Esophagus muscularis mucosa (tissue), 4 donors: Measurements from ENCODE around the gene PPP1CA.

ENCODE experiments used
- EP300 ChIP-seq: sonication (generic); formaldehyde crosslinking; IDR thresholded peaks from one replicate; pipeline ENCODE4 v1.6.1; 2017; ENCODE audit warnings: antibody characterized with exemption
- POLR2A ChIP-seq: fragments of 450-650 bp; IDR thresholded peaks from one replicate; pipeline ENCODE4 v1.6.1; 2017; ENCODE audit warnings: antibody characterized with exemption, moderate library complexity, mild to moderate bottlenecking, low read depth
- TF ChIP-seq, protein P1 (sequence below), 3 experiments: fragments of 200-600 bp in 2 of 3; fragments of 450-650 bp in 1 of 3; sonication (generic) in 2 of 3; IDR thresholded peaks; one replicate each; pipeline ENCODE4 v1.5.1; 2017 to 2019; ENCODE audit warnings: antibody characterized with exemption in 3 of 3, mild to moderate bottlenecking in 2 of 3, moderate library complexity in 1 of 3

DNA sequence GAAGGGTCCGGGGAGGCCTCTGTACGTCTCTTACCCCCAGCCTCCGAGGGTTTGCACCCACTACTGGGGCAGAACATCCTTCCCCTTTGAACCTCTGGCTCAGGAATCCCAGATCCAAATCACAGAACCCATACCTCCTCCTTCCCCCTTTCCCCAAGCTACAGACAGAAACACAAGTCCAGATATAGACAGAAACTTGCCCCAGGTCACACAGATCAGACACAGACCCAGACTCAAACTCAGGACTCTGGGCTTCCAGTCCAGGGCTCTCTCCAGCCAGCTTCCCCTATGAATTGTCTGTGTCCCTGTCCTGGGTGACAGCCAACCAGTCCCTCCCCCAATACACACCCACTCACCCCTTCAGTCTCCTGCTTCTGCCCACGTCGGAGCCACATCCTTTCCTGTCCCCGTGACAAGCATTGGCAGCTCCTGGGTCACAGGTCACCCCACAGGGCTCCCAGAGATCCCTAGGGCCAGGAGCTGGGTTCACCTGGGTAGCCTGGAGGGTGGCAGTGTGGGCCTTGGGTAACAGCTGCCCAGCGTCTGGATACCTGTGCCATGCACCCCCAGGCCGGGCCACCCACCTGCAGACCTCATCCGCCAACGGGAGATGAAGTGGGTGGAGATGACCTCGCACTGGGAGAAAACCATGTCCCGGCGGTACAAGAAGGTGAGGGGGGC, 3.0 kb upstream of the PPP1CA start:
- TF ChIP-seq POLR2A = no peak
- TF ChIP-seq, protein P1, sequence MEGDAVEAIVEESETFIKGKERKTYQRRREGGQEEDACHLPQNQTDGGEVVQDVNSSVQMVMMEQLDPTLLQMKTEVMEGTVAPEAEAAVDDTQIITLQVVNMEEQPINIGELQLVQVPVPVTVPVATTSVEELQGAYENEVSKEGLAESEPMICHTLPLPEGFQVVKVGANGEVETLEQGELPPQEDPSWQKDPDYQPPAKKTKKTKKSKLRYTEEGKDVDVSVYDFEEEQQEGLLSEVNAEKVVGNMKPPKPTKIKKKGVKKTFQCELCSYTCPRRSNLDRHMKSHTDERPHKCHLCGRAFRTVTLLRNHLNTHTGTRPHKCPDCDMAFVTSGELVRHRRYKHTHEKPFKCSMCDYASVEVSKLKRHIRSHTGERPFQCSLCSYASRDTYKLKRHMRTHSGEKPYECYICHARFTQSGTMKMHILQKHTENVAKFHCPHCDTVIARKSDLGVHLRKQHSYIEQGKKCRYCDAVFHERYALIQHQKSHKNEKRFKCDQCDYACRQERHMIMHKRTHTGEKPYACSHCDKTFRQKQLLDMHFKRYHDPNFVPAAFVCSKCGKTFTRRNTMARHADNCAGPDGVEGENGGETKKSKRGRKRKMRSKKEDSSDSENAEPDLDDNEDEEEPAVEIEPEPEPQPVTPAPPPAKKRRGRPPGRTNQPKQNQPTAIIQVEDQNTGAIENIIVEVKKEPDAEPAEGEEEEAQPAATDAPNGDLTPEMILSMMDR (IDR thresholded peaks at IDR 0.05) = no peak
- TF ChIP-seq EP300 = no peak
